Globus pallidus (tissue), 1 donor: Measurements from ENCODE around the gene MUC12.
"Not testable (repeated sequence)": the region's sequence is repeated elsewhere in the genome, so short reads cannot be mapped to it uniquely, and the experiment has no call there.

Experiments
- DNase-seq: peaks from one replicate; pipeline ENCODE4 v3.0.0-alpha.2; 2015; ENCODE audit warnings: low spot score

MUC12 gene

GRCh38 chr7:100992280-100992679, 22.9 kb downstream of the MUC12 start:
- not testable (repeated sequence) for DNase-seq

- not testable (repeated sequence) for DNase-seq
These were observed 25.3 kb downstream of the MUC12 start for GRCh38 chr7:100994671-100995070.

GRCh38 chr7:100998530-100998929, 29.2 kb downstream of the MUC12 start:
- not testable (repeated sequence) for DNase-seq

- not testable (repeated sequence) for DNase-seq
These were observed 30.0 kb downstream of the MUC12 start for GRCh38 chr7:100999334-100999733.

GRCh38 chr7:101000025-101000424, 30.7 kb downstream of the MUC12 start:
- DNase-seq = not testable (repeated sequence)

GRCh38 chr7:101002333-101002732, 33.0 kb downstream of the MUC12 start:
- DNase-seq = not testable (repeated sequence)

GRCh38 chr7:101007361-101007760, 38.0 kb downstream of the MUC12 start:
- DNase-seq = not testable (repeated sequence)

GRCh38 chr7:101009629-101010028, 40.3 kb downstream of the MUC12 start:
- no peak for DNase-seq

- no peak for DNase-seq
These were observed 43.6 kb downstream of the MUC12 start for GRCh38 chr7:101012931-101013330.

- DNase-seq = no peak
These were observed 46.3 kb downstream of the MUC12 start for GRCh38 chr7:101015626-101016025.

GRCh38 chr7:101017064-101017777, 47.9 kb downstream of the MUC12 start:
- no peak for DNase-seq

- DNase-seq = no peak
These were observed 49.2 kb downstream of the MUC12 start for GRCh38 chr7:101018271-101019167.

GRCh38 chr7:101020444-101020843, 51.1 kb downstream of the MUC12 start:
- no peak for DNase-seq

GRCh38 chr7:101021703-101022102, 52.3 kb downstream of the MUC12 start:
- no peak for DNase-seq

- no peak for DNase-seq
These were observed 54.5 kb downstream of the MUC12 start for GRCh38 chr7:101023839-101024238.

GRCh38 chr7:101031082-101031481, 61.7 kb downstream of the MUC12 start:
- no peak for DNase-seq

- DNase-seq = no peak
These were observed 66.6 kb downstream of the MUC12 start for GRCh38 chr7:101035941-101036340.

- not testable (repeated sequence) for DNase-seq
These were observed 71.9 kb downstream of the MUC12 start for GRCh38 chr7:101041283-101041682.

- peak; percentile 43 for DNase-seq
These were observed 89.0 kb downstream of the MUC12 start for GRCh38 chr7:101058355-101058754.

GRCh38 chr7:101059620-101059942, 90.2 kb downstream of the MUC12 start:
- no peak for DNase-seq

- DNase-seq = no peak
These were observed 91.6 kb downstream of the MUC12 start for GRCh38 chr7:101060992-101061391.

GRCh38 chr7:101064176-101064550, 94.8 kb downstream of the MUC12 start:
- DNase-seq = not testable (repeated sequence)

GRCh38 chr7:101065162-101065561, 95.8 kb downstream of the MUC12 start:
- DNase-seq = not testable (repeated sequence)
